HL-60 (cell line): ENCODE data around the gene WDR31.

Source experiments
- GABPA ChIP-seq: IDR thresholded peaks from 2 replicates; pipeline ENCODE4 v1.6.1; 2012; ENCODE audit warnings: low read depth
- POLR2AphosphoS5 ChIP-seq: IDR thresholded peaks from 2 replicates; pipeline ENCODE4 v1.6.1; 2012; ENCODE audit warnings: low read depth
- SPI1 ChIP-seq: IDR thresholded peaks from 2 replicates; pipeline ENCODE4 v1.6.1; 2012; ENCODE audit warnings: low read depth, mild to moderate bottlenecking, borderline replicate concordance
- TF ChIP-seq, protein P1 (sequence below): IDR thresholded peaks from one replicate; pipeline ENCODE4 v1.5.1; 2011; ENCODE audit warnings: low read length, control low read depth, inconsistent platforms; ENCODE audit not compliant: insufficient read depth
- TF ChIP-seq, protein P2 (sequence below): IDR thresholded peaks from 2 replicates; pipeline ENCODE4 v1.6.1; 2012; ENCODE audit warnings: low read depth; ENCODE audit not compliant: insufficient replicate concordance

GRCh38 chr9:113315231-113315630 is 24.8 kb downstream of the WDR31 start:
- TF ChIP-seq, protein P1, sequence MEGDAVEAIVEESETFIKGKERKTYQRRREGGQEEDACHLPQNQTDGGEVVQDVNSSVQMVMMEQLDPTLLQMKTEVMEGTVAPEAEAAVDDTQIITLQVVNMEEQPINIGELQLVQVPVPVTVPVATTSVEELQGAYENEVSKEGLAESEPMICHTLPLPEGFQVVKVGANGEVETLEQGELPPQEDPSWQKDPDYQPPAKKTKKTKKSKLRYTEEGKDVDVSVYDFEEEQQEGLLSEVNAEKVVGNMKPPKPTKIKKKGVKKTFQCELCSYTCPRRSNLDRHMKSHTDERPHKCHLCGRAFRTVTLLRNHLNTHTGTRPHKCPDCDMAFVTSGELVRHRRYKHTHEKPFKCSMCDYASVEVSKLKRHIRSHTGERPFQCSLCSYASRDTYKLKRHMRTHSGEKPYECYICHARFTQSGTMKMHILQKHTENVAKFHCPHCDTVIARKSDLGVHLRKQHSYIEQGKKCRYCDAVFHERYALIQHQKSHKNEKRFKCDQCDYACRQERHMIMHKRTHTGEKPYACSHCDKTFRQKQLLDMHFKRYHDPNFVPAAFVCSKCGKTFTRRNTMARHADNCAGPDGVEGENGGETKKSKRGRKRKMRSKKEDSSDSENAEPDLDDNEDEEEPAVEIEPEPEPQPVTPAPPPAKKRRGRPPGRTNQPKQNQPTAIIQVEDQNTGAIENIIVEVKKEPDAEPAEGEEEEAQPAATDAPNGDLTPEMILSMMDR, result no peak
- TF ChIP-seq, protein P2, sequence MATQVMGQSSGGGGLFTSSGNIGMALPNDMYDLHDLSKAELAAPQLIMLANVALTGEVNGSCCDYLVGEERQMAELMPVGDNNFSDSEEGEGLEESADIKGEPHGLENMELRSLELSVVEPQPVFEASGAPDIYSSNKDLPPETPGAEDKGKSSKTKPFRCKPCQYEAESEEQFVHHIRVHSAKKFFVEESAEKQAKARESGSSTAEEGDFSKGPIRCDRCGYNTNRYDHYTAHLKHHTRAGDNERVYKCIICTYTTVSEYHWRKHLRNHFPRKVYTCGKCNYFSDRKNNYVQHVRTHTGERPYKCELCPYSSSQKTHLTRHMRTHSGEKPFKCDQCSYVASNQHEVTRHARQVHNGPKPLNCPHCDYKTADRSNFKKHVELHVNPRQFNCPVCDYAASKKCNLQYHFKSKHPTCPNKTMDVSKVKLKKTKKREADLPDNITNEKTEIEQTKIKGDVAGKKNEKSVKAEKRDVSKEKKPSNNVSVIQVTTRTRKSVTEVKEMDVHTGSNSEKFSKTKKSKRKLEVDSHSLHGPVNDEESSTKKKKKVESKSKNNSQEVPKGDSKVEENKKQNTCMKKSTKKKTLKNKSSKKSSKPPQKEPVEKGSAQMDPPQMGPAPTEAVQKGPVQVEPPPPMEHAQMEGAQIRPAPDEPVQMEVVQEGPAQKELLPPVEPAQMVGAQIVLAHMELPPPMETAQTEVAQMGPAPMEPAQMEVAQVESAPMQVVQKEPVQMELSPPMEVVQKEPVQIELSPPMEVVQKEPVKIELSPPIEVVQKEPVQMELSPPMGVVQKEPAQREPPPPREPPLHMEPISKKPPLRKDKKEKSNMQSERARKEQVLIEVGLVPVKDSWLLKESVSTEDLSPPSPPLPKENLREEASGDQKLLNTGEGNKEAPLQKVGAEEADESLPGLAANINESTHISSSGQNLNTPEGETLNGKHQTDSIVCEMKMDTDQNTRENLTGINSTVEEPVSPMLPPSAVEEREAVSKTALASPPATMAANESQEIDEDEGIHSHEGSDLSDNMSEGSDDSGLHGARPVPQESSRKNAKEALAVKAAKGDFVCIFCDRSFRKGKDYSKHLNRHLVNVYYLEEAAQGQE, result no peak
- no peak for TF ChIP-seq SPI1
- no peak for TF ChIP-seq POLR2AphosphoS5
- no peak for TF ChIP-seq GABPA
